ENCODE results near the gene MAML2. TPM values are rescaled to one million over a fixed set of nuclear protein-coding genes. Genes with fewer than 3 reads are reported as not detected.

MAML2 gene
- total RNA-seq, 1 experiment from 2014 or later, result 2.7 TPM

DNA sequence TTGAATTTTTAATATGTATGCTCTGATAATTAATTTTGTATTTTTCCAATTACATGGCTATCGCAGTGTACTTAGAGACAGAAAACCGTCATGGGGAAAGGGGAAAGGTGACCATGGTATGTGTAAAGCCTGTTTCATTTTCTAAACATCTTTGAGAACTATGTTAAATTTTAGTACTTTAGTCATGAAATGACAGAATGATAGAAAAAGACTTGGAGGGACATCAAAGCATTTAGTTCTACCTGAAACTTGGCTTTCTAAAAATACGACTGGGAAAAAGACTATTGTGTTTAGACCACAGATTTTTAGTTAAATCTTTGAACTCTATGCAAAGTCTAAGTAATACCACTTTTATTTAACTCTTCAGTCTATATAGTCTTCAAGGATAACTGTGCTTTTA, 54.1 kb downstream of the MAML2 start:
- H4K5ac ChIP-seq (ENCODE audit: insufficient read length, low read depth, low read length), result no peak overlapping the region
- Mint-ChIP-seq H3K36me3 (ENCODE audit: insufficient read depth in 1 of 3, low read depth in 3 of 3) (peaks cover 0 to 1% (median 0%) of the 10 kb centered on the region in 3 experiments; a peak in 1 of 7 replicates), H3K27ac (no peak overlapping the region), H3K4me1 (no peaks in the 10 kb centered on the region), H3K4me3 (no peak overlapping the region), H3K9me3 (peaks cover 2% of the 10 kb centered on the region in 2 experiments; a peak in 1 of 5 replicates), H3K27me3 (ENCODE audit: low read depth) (no peaks in the 10 kb centered on the region)
- H3K9me3 ChIP-seq (ENCODE audit: control insufficient read depth, low read depth, low read length), result no peaks in the 10 kb centered on the region
- H2BK12ac ChIP-seq (ENCODE audit: insufficient read length, low read depth, low read length), result no peak overlapping the region
- H3K27ac ChIP-seq (ENCODE audit: insufficient read length, low read depth, low read length), result no peak overlapping the region
- no peaks in the 10 kb centered on the region for H3K23me2 ChIP-seq (ENCODE audit: insufficient read length, low read depth, low read length, poor library complexity, severe bottlenecking)
- H3K4me1 ChIP-seq (ENCODE audit: insufficient read depth, low read length), result no peaks in the 10 kb centered on the region
- no peak overlapping the region for H2AK5ac ChIP-seq (ENCODE audit: insufficient read length, low read length)
- no peak overlapping the region for H4K91ac ChIP-seq (ENCODE audit: insufficient read length, low read depth, low read length)
- no peaks in the 10 kb centered on the region for H3K79me1 ChIP-seq (ENCODE audit: insufficient read depth, low read depth, low read length, poor library complexity, severe bottlenecking)
- no peak overlapping the region for H3K4ac ChIP-seq (ENCODE audit: low read depth, low read length)
- no peak for TF ChIP-seq CTCF (conservative IDR thresholded peaks at IDR 0.05)
- no peak overlapping the region for H3K4me2 ChIP-seq (ENCODE audit: insufficient read depth, insufficient read length, low read length)
- no peak overlapping the region for H3K23ac ChIP-seq (ENCODE audit: insufficient read length, low read depth, low read length)
- no peak overlapping the region for H2AFZ ChIP-seq (ENCODE audit: low read length)
- no peak overlapping the region for H4K8ac ChIP-seq (replicated peaks; ENCODE audit: insufficient read length, low read depth, low read length)
- H2BK20ac ChIP-seq (ENCODE audit: low read depth, low read length, poor library complexity, severe bottlenecking), result no peak overlapping the region
- WGBS (ENCODE audit: extremely low coverage, insufficient read length, low lambda C conversion rate), result no CpG with 5 or more reads among the region's 3 CpGs
- 0 out of 2 replicates have a peak, but pooled peaks cover 1% of the 10 kb centered on the region for H3K79me2 ChIP-seq (ENCODE audit: insufficient read depth, low read length)
- H4K20me1 ChIP-seq (ENCODE audit: control insufficient read depth, insufficient read depth, insufficient read length), result no peaks in the 10 kb centered on the region
- H3T11ph ChIP-seq (ENCODE audit: low read length), result no peak overlapping the region
- H3K18ac ChIP-seq (ENCODE audit: insufficient read length, low read depth, low read length), result no peak overlapping the region
- H3K14ac ChIP-seq (ENCODE audit: insufficient read depth, low read length), result no peak overlapping the region
- no peaks in the 10 kb centered on the region for H3K27me3 ChIP-seq (ENCODE audit: insufficient read depth, low read length)
- no peak for DNase-seq
- no peak overlapping the region for H2BK120ac ChIP-seq (ENCODE audit: low read depth, low read length, poor library complexity, severe bottlenecking)
- H3K56ac ChIP-seq (ENCODE audit: insufficient read length, low read depth, low read length), result no peak overlapping the region
- no peak overlapping the region for H3K9ac ChIP-seq (ENCODE audit: extremely low read depth, insufficient read length, low read length)
- H2BK5ac ChIP-seq (ENCODE audit: insufficient read length, low read length), result no peak overlapping the region
- no peak overlapping the region for H2BK15ac ChIP-seq (ENCODE audit: low read depth, low read length)
